A549 (cell line): ENCODE results near the gene MAP3K8.

Experiments used
- EP300 ChIP-seq, 2 experiments: fragments of >200 bp; sonication (Bioruptor Twin); formaldehyde crosslinking; IDR thresholded peaks; 2 replicates in 1 of 2; 3 replicates in 1 of 2; pipeline ENCODE4 v1.6.1; 2016 to 2017
- TF ChIP-seq, protein P1 (sequence below): fragments of >200 bp; sonication (Bioruptor Twin); formaldehyde crosslinking; IDR thresholded peaks from 3 replicates; pipeline ENCODE4 v1.5.1; 2016

DNA sequence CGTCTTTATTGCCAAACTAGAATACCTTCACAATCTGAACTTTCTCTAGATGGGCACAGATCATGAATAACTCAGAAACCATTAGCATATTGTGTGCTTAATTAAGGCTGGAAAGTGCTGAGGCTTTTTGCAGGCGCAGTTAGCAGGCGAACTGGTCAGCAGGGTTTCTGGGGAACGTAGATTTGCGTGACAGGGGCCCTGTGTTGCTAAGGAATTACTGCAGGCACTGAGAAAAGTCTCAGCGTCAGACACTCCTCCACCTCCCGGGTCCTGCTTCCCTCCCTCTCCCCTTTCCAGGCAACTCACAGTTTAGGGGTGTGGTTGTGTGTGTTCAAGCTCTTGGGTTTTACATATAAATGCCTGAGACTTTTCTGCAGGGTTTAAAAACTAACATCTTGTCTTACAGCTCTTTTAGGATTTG, 2.2 kb downstream of the MAP3K8 start:
- TF ChIP-seq, protein P1, sequence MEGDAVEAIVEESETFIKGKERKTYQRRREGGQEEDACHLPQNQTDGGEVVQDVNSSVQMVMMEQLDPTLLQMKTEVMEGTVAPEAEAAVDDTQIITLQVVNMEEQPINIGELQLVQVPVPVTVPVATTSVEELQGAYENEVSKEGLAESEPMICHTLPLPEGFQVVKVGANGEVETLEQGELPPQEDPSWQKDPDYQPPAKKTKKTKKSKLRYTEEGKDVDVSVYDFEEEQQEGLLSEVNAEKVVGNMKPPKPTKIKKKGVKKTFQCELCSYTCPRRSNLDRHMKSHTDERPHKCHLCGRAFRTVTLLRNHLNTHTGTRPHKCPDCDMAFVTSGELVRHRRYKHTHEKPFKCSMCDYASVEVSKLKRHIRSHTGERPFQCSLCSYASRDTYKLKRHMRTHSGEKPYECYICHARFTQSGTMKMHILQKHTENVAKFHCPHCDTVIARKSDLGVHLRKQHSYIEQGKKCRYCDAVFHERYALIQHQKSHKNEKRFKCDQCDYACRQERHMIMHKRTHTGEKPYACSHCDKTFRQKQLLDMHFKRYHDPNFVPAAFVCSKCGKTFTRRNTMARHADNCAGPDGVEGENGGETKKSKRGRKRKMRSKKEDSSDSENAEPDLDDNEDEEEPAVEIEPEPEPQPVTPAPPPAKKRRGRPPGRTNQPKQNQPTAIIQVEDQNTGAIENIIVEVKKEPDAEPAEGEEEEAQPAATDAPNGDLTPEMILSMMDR, result no peak
- no peak for TF ChIP-seq EP300 (IDR thresholded peaks at IDR 0.05)
